Heart left ventricle (tissue), 16 donors: ENCODE data around the gene CREB3L1. TPM values are rescaled to one million over a fixed set of nuclear protein-coding genes. Genes with fewer than 3 reads are reported as not detected.
A peak's percentile ranks its signal among the peaks of the same experiment; 100 is the strongest.

ENCODE experiments used
- ATAC-seq, 4 donors: fragments of 200-7000 bp; cut with Tn5 transposase; one replicate each; pipeline ENCODE4 v1.9.1; 2020 to 2022; ENCODE audit warnings: moderate library complexity in 4 of 4, mild to moderate bottlenecking in 3 of 4, moderate number of reproducible peaks in 1 of 4
- DNase-seq, 5 donors: peaks; one replicate each; pipeline ENCODE4 v3.0.0-alpha.2; 2020
- H3K27ac ChIP-seq, 12 donors: fragments of 200-600 bp; sonication (generic) in 4 of 12; one replicate each; pipeline versions ENCODE4 v1.5.0 to v1.8.0; 2016 to 2022; ENCODE audit warnings: mild to moderate bottlenecking in 2 of 12
- H3K27me3 ChIP-seq, 9 donors: fragments of 200-600 bp; sonication (generic) in 2 of 9; one replicate each; pipeline versions ENCODE4 v1.5.1 to v1.8.0; 2016 to 2022; ENCODE audit warnings: mild to moderate bottlenecking in 3 of 9
- H3K36me3 ChIP-seq, 9 donors: fragments of 200-600 bp; sonication (generic) in 2 of 9; one replicate each; pipeline versions ENCODE4 v1.5.0 to v1.8.0; 2018 to 2022; ENCODE audit warnings: mild to moderate bottlenecking in 2 of 9
- H3K4me1 ChIP-seq, 12 donors: fragments of 200-600 bp; sonication (generic) in 4 of 12; one replicate each; pipeline versions ENCODE4 v1.5.0 to v1.8.0; 2016 to 2022; ENCODE audit warnings: mild to moderate bottlenecking in 3 of 12
- H3K4me3 ChIP-seq, 12 donors: fragments of 200-600 bp; sonication (generic) in 4 of 12; one replicate each; pipeline versions ENCODE4 v1.5.0 to v1.8.0; 2017 to 2022; ENCODE audit warnings: mild to moderate bottlenecking in 9 of 12, moderate library complexity in 4 of 12
- H3K9me3 ChIP-seq, 12 donors: fragments of 200-600 bp; sonication (generic) in 4 of 12; one replicate each; pipeline versions ENCODE4 v1.5.0 to v1.8.0; 2016 to 2022; ENCODE audit warnings: mild to moderate bottlenecking in 1 of 12
- POLR2A ChIP-seq, 2 donors: fragments of 450-650 bp; IDR thresholded peaks; one replicate each; pipeline ENCODE4 v1.6.1; 2017; ENCODE audit warnings: antibody characterized with exemption in 2 of 2, mild to moderate bottlenecking in 2 of 2, moderate library complexity in 2 of 2
- WGBS, 4 donors: extraction: QIAGEN DNeasy Blood & Tissue Kit in 2 of 4; methylation state at CpG; one replicate each; pipeline versions ENCODE4 v1.1.5 to v1.1.7; 2013 to 2018; 5-methylcytosine and 5-hydroxymethylcytosine counted together
- intact Hi-C, 10 donors: fragments of 100-400 bp; cut with DNase I; formaldehyde crosslinking; loops; one replicate each; pipeline versions ENCODE4 v1.11.1 to v1.14.2; 2022
- polyA plus RNA-seq, 2 donors: library from polyadenylated mRNA; stranded (reverse); fragments of 200-250 nt; gene quantifications; one replicate each; pipeline ENCODE4 v1.2.3, GENCODE V29; 2013
- total RNA-seq, 9 donors: library from RNA; depleted of rRNA in 2 of 9; stranded (reverse); fragments of >200 nt in 2 of 9; fragmentation: NEBNext Ultra II Directional in 3 of 9; extraction: Animal tissue kit (Norgen Biotek cat#: 25700) in 3 of 9; gene quantifications; one replicate each; pipeline versions ENCODE4 v1.1.0 to v1.2.4, GENCODE V29; 2016 to 2023
- TF ChIP-seq, protein P1 (sequence below), 12 donors: fragments of 200-600 bp; sonication (generic) in 4 of 12; IDR thresholded peaks; one replicate each; pipeline versions ENCODE4 v1.5.0 to v1.8.0; 2018 to 2022; ENCODE audit warnings: antibody characterized with exemption in 12 of 12, mild to moderate bottlenecking in 5 of 12
- donor health status: ischemic (EF 13 %, LVEDD 7.1; RV severe dilation, severe dysfunction).
- donor health status: healthy with polysubstance abuse.
- donor health status: DM: no; HTN: yes; CAD: no.
- donor health status: DM: no; HTN: no; CAD: no.
- donor health status: ischemic (EF 25% LVEDD 6.9; RV normal size, moderate dysfunction).
- donor health status: ischemic (EF 25% LVEDD 5.7; RV mildly dilated, moderate dysfunction).
- donor health status: healthy.
- donor health status: DM: yes; HTN: yes; CAD: no.
- donor health status: ischemic (EF 35%, LVEDD 5.7; RV mildly dilated, moderate dysfunction).
- donor health status: nonischemic (EF 11% LVEDD 7.7; RV severe dilation, severe dysfunction).
- donor health status: DM: yes; HTN: yes; CAD: no.
- donor health status: PGD.
- donor health status: ischemic (EF 29% LVEDD 5.4; RV normal size, mild dysfunction).
- donor health status: nonischemic (EF 23%, LVEDD 6.1; RV moderate dilation, normal function).

Gene CREB3L1
- total and polyA plus RNA-seq, 11 donors: 7.4 to 31.9 (median 23.3) TPM

DNA sequence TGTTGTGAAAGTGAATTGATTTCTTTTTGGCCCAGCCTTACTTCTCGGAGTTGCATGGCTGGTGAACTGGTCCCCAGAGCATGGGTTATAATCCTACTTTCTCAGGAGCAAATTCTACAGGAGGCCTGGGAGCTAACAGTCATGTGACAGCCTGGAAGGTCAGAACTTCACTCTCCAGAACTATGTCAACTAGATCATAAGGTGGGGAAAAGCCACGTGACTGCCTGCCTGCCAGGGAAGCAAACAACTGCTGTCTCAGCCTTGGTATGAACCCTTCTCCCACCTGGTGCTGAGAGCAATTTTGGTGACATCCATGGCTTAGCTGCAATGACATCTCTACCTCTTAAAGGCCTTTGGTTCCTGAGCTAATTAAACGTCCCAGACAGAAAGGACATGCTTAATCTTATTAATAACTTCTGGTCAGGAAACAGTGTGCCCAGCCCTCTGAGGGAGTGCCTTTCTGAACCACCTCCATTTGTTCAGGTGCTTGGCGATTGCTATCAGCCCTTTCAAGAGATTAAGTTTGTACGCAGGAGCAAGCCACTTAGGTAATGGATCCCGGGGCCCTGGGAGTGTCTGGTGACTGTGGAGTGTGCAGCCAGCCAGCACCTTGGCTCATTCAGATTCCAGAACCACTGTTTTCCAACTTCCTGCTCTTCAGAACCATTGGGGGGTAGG is 1.4 kb upstream of the CREB3L1 start:
- H3K9me3 ChIP-seq: no peaks in the 10 kb centered on the region
- H3K27me3 ChIP-seq: peaks cover 0 to 24% (median 0%) of the 10 kb centered on the region in 9 donors
- peaks cover 9 to 90% (median 68%) of the 10 kb centered on the region in 12 donors for H3K4me1 ChIP-seq
- no peak for TF ChIP-seq POLR2A (IDR thresholded peaks at IDR 0.05)
- TF ChIP-seq, protein P1, sequence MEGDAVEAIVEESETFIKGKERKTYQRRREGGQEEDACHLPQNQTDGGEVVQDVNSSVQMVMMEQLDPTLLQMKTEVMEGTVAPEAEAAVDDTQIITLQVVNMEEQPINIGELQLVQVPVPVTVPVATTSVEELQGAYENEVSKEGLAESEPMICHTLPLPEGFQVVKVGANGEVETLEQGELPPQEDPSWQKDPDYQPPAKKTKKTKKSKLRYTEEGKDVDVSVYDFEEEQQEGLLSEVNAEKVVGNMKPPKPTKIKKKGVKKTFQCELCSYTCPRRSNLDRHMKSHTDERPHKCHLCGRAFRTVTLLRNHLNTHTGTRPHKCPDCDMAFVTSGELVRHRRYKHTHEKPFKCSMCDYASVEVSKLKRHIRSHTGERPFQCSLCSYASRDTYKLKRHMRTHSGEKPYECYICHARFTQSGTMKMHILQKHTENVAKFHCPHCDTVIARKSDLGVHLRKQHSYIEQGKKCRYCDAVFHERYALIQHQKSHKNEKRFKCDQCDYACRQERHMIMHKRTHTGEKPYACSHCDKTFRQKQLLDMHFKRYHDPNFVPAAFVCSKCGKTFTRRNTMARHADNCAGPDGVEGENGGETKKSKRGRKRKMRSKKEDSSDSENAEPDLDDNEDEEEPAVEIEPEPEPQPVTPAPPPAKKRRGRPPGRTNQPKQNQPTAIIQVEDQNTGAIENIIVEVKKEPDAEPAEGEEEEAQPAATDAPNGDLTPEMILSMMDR (IDR thresholded peaks at IDR 0.05): no peak
- no peaks in the 10 kb centered on the region for H3K36me3 ChIP-seq
- intact Hi-C loops: loop anchor here in 5 of 10 donors (2.0 to 5.0 kb wide), 2 partner anchors 33 to 34 kb away; no protein-coding TSS in a partner anchor
- DNase-seq (no peak), ATAC-seq (no peak)
- peak overlapping the region in 1 of 12 donors; percentile 62 for H3K27ac ChIP-seq
- 44 to 53% (median 45%) methylated on average over 6 of the region's 6 CpGs for WGBS, 4 donors
- H3K4me3 ChIP-seq: no peak overlapping the region

- no peaks in the 10 kb centered on the region for H3K36me3 ChIP-seq
- peak overlapping the region in 11 of 12 donors; percentile 60 to 89 (median 81) for H3K27ac ChIP-seq
- 8 to 13% (median 12%) methylated on average over 8 of the region's 8 CpGs for WGBS, 4 donors
- peak in 1 of 4 donors; percentile 32 for ATAC-seq
- peaks cover 0 to 24% (median 0%) of the 10 kb centered on the region in 9 donors for H3K27me3 ChIP-seq
- TF ChIP-seq, protein P1 (IDR thresholded peaks at IDR 0.05): no peak
- TF ChIP-seq POLR2A (IDR thresholded peaks at IDR 0.05): no peak
- intact Hi-C loops: loop anchor here in 4 of 10 donors (2.0 to 5.0 kb wide), 2 partner anchors 34 to 35 kb away; no protein-coding TSS in a partner anchor
- peak overlapping the region; percentile 48 to 87 (median 72) for H3K4me3 ChIP-seq
- peaks cover 9 to 96% (median 70%) of the 10 kb centered on the region in 12 donors for H3K4me1 ChIP-seq
- no peak for DNase-seq
- H3K9me3 ChIP-seq: no peaks in the 10 kb centered on the region
Measured at GRCh38 chr11:46277313-46277621, 195 bp upstream of the CREB3L1 start.

GRCh38 chr11:46278387-46279125 is 1.1 kb downstream of the CREB3L1 start:
- peaks cover 0 to 24% (median 0%) of the 10 kb centered on the region in 9 donors for H3K27me3 ChIP-seq
- H3K4me1 ChIP-seq: peaks cover 7 to 84% (median 58%) of the 10 kb centered on the region in 12 donors
- WGBS, 4 donors: 14 to 23% (median 19%) methylated on average over 13 to 22 of the region's 22 CpGs
- H3K36me3 ChIP-seq: no peaks in the 10 kb centered on the region
- H3K4me3 ChIP-seq: peak overlapping the region; percentile 48 to 87 (median 72)
- H3K27ac ChIP-seq: peak overlapping the region; percentile 60 to 89 (median 80)
- peak in 3 of 4 donors; percentile 27 to 50 (median 43) for ATAC-seq
- peak in 4 of 5 donors; percentile 56 to 73 (median 61) for DNase-seq
- TF ChIP-seq, protein P1 (IDR thresholded peaks at IDR 0.05): peak; percentile 32 to 75 (median 56)
- no peak for TF ChIP-seq POLR2A (IDR thresholded peaks at IDR 0.05)
- intact Hi-C loops: loop anchor here in 5 of 10 donors (2.0 to 5.0 kb wide), 2 partner anchors 18 to 36 kb away; no protein-coding TSS in a partner anchor
- no peaks in the 10 kb centered on the region for H3K9me3 ChIP-seq
